ENCODE results near the gene RNGTT.

DNA sequence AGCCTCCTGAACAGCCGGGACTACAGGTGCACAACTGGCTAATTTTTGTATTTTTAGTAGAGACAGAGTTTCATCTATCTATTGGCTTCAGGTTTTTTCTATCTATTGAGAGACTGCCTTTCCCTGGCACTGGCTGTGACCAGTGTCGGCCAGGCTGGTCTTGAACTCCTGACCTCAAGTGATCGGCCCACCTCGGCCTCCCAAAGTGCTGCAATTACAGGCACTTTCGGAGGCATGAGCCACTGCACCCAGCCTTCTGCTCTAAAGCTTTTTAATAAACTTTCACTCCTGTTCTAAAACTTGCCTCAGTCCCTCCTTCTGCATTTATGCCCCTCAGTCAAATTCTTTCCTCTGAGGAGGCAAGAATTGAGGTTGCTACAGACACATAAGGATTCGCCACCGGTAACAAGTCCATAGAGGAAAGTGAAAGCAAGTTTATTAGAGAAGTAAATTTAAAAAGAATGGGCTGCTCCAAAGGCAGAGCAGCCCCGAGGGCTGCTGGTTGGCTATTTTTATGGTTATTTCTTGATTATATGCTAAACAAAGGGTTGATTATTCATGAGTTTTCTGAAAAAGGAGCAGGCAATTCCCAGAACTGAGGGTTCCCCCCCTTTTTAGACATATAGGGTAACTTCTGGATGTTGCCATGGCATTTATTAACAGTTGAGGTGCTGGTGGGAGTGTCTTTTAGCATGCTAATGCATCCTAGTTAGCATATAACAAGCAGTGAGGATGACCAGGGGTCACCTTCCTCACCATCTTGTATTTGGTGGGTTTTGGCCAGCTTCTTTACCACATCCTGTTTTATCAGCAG lies 44.8 kb upstream of the RNGTT start:
- TF ChIP-seq EP300 (IDR thresholded peaks at IDR 0.05; ENCODE audit: borderline replicate concordance) = no peak
- TF ChIP-seq TEAD4 (IDR thresholded peaks at IDR 0.05) = no peak
- no peak for TF ChIP-seq ZBTB7A (IDR thresholded peaks at IDR 0.05; ENCODE audit: low read depth)
- no peak for TF ChIP-seq TAF1 (IDR thresholded peaks at IDR 0.05; ENCODE audit: low read depth)
- no peak for TF ChIP-seq EGR1 (IDR thresholded peaks at IDR 0.05)
- TF ChIP-seq CEBPB (IDR thresholded peaks at IDR 0.05) = no peak
- TF ChIP-seq TCF12 (IDR thresholded peaks at IDR 0.05; ENCODE audit: low read depth) = no peak
- no peak for TF ChIP-seq YY1 (IDR thresholded peaks at IDR 0.05; ENCODE audit: low read depth)
- no peak for TF ChIP-seq RAD21 (IDR thresholded peaks at IDR 0.05; ENCODE audit: low read depth)
- TF ChIP-seq CREB1 (IDR thresholded peaks at IDR 0.05; ENCODE audit: low read depth) = no peak

Data from Ishikawa (cell line).